SK-N-SH treated with all-trans-retinoic acid at 6 μM for 48 hours (cell line): Measurements from ENCODE around the gene ELMO1.
A peak's percentile ranks its signal among the peaks of the same experiment; 100 is the strongest.

ENCODE experiments used
- ATAC-seq: fragments of 200-7000 bp; cut with Tn5 transposase; 3 replicates; pipeline ENCODE4 v1.9.1; 2020; ENCODE audit warnings: mild to moderate bottlenecking, moderate library complexity
- ARNTL ChIP-seq: fragments of 450-650 bp; formaldehyde crosslinking; IDR thresholded peaks from 2 replicates; pipeline ENCODE4 v1.5.0; 2020; ENCODE audit warnings: low read depth, mild to moderate bottlenecking, moderate library complexity, borderline replicate concordance
- BACH2 ChIP-seq: fragments of 250-450 bp; sonication (Bioruptor Pico); IDR thresholded peaks from 2 replicates; pipeline ENCODE4 v1.9.0; 2021; ENCODE audit warnings: mild to moderate bottlenecking, borderline replicate concordance
- CSDC2 ChIP-seq: fragments of 250-450 bp; sonication (Bioruptor Pico); IDR thresholded peaks from 2 replicates; pipeline ENCODE4 v1.5.0; 2020; ENCODE audit warnings: mild to moderate bottlenecking, moderate library complexity
- CSRNP3 ChIP-seq: fragments of 250-450 bp; sonication (Bioruptor Pico); IDR thresholded peaks from 2 replicates; pipeline ENCODE4 v1.5.1; 2021; ENCODE audit warnings: mild to moderate bottlenecking, moderate library complexity
- ESRRG ChIP-seq: fragments of 250-450 bp; sonication (Bioruptor Pico); IDR thresholded peaks from 2 replicates; pipeline ENCODE4 v1.6.1; 2021; ENCODE audit warnings: mild to moderate bottlenecking
- GLIS3 ChIP-seq: fragments of 250-450 bp; sonication (Bioruptor Pico); IDR thresholded peaks from 2 replicates; pipeline ENCODE4 v1.5.0; 2020; ENCODE audit warnings: mild to moderate bottlenecking, moderate library complexity
- ISL1 ChIP-seq: fragments of 250-450 bp; sonication (Bioruptor Pico); IDR thresholded peaks from 2 replicates; pipeline ENCODE4 v2.1.2; 2022; ENCODE audit warnings: mild to moderate bottlenecking, moderate library complexity
- OSR1 ChIP-seq: fragments of 250-450 bp; sonication (Bioruptor Pico); IDR thresholded peaks from 2 replicates; pipeline ENCODE4 v1.8.0; 2022; ENCODE audit warnings: moderate library complexity, mild to moderate bottlenecking, inconsistent platforms
- PPARA ChIP-seq: fragments of 250-450 bp; sonication (Bioruptor Pico); IDR thresholded peaks from 2 replicates; pipeline ENCODE4 v1.5.0; 2020; ENCODE audit warnings: mild to moderate bottlenecking, borderline replicate concordance
- RARB ChIP-seq: fragments of 250-450 bp; sonication (Bioruptor Pico); IDR thresholded peaks from 2 replicates; pipeline ENCODE4 v1.8.0; 2021; ENCODE audit warnings: mild to moderate bottlenecking, moderate library complexity
- SNAI2 ChIP-seq: fragments of 250-450 bp; sonication (Bioruptor Pico); IDR thresholded peaks from 2 replicates; pipeline ENCODE4 v1.5.0; 2020; ENCODE audit warnings: mild to moderate bottlenecking, moderate library complexity
- TCF4 ChIP-seq: fragments of 250-450 bp; sonication (Bioruptor Pico); IDR thresholded peaks from 2 replicates; pipeline ENCODE4 v1.8.0; 2021; ENCODE audit warnings: mild to moderate bottlenecking, moderate library complexity, borderline replicate concordance
- ZFP3 ChIP-seq: fragments of 250-450 bp; sonication (Bioruptor Pico); IDR thresholded peaks from 2 replicates; pipeline ENCODE4 v1.5.0; 2020; ENCODE audit warnings: mild to moderate bottlenecking, moderate library complexity
- ZFP30 ChIP-seq: fragments of 450-650 bp; formaldehyde crosslinking; IDR thresholded peaks from 2 replicates; pipeline ENCODE4 v1.5.0; 2022; ENCODE audit warnings: mild to moderate bottlenecking, moderate library complexity
- ZNF565 ChIP-seq: fragments of 450-650 bp; formaldehyde crosslinking; conservative IDR thresholded peaks from 2 replicates; pipeline ENCODE4 v1.5.0; 2020; ENCODE audit warnings: low read depth, mild to moderate bottlenecking, moderate library complexity
- ZNF70 ChIP-seq: fragments of 450-650 bp; formaldehyde crosslinking; IDR thresholded peaks from 2 replicates; pipeline ENCODE4 v1.5.0; 2020; ENCODE audit warnings: mild to moderate bottlenecking, moderate library complexity
- TF ChIP-seq, protein P1 (sequence below): fragments of 250-450 bp; sonication (Bioruptor Pico); IDR thresholded peaks from 2 replicates; pipeline ENCODE4 v1.5.0; 2020; ENCODE audit warnings: mild to moderate bottlenecking, moderate library complexity
- TF ChIP-seq, protein P2 (sequence below): fragments of 250-450 bp; sonication (Bioruptor Pico); IDR thresholded peaks from 2 replicates; pipeline ENCODE4 v1.5.1; 2020; ENCODE audit warnings: low read depth, mild to moderate bottlenecking, moderate library complexity
- TF ChIP-seq, protein P3 (sequence below): fragments of 250-450 bp; sonication (Bioruptor Pico); IDR thresholded peaks from 2 replicates; pipeline ENCODE4 v1.8.0; 2021; ENCODE audit warnings: low read depth, mild to moderate bottlenecking, moderate library complexity, borderline replicate concordance
- TF ChIP-seq, protein P4 (sequence below): fragments of 250-450 bp; sonication (Bioruptor Pico); IDR thresholded peaks from 2 replicates; pipeline ENCODE4 v1.8.0; 2020; ENCODE audit warnings: mild to moderate bottlenecking, moderate library complexity, borderline replicate concordance

ELMO1 gene

DNA sequence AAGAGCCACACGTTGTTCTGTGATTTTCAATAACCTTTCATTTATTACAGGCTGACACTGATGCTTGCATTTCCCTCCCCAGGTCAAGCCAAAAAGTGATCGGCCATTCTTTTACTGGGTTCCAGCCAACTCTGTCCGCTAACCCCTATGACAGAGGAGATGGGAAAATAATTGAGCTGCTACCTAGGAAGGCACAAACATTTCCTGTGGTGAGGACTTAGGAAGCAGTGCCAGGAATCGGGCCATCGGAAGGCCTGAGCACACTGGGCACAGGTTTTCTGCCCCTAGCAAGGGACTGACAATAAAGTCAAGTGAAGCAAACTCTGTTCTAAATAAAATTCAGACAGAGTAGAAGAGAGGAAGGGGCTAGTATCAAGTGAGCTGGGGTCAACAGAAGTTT lies 411.4 kb downstream of the ELMO1 start (continued):
- TF ChIP-seq ZNF70 (CRISPR knock-in tag) (no peak), ESRRG (CRISPR knock-in tag) (no peak), TCF4 (CRISPR knock-in tag) (no peak), BACH2 (CRISPR knock-in tag) (no peak), SNAI2 (CRISPR knock-in tag) (no peak), CSRNP3 (CRISPR knock-in tag) (no peak), GLIS3 (CRISPR knock-in tag) (no peak)

DNA sequence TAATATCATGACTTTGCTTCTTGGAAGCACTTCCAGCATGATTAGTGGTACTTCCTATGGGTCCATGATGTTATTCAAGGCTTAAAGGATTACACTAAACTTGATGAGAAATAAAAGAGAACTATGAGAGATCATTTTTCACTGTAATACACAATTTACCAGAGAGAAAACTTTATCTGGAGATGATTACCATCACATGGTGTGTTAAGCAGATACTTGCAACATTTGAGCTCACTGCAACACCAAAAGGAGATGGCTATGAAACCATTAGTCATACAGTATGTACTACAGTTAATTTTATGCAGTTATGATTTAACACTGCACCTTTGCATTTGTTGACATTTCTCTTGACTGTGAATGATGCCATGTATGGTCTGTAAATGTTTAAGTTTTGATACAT lies 413.0 kb downstream of the ELMO1 start:
- no peak for ATAC-seq
- TF ChIP-seq ISL1 (CRISPR knock-in tag) (no peak), BACH2 (CRISPR knock-in tag) (no peak), OSR1 (CRISPR knock-in tag) (no peak), CSRNP3 (CRISPR knock-in tag) (no peak), ZNF70 (CRISPR knock-in tag) (no peak), TCF4 (CRISPR knock-in tag) (no peak), GLIS3 (CRISPR knock-in tag) (no peak), ZNF565 (CRISPR knock-in tag) (no peak), ESRRG (CRISPR knock-in tag) (no peak), ZFP30 (CRISPR knock-in tag) (no peak), PPARA (no peak), ARNTL (CRISPR knock-in tag) (no peak), CSDC2 (CRISPR knock-in tag) (no peak), RARB (CRISPR knock-in tag) (no peak)
- TF ChIP-seq, protein P1, sequence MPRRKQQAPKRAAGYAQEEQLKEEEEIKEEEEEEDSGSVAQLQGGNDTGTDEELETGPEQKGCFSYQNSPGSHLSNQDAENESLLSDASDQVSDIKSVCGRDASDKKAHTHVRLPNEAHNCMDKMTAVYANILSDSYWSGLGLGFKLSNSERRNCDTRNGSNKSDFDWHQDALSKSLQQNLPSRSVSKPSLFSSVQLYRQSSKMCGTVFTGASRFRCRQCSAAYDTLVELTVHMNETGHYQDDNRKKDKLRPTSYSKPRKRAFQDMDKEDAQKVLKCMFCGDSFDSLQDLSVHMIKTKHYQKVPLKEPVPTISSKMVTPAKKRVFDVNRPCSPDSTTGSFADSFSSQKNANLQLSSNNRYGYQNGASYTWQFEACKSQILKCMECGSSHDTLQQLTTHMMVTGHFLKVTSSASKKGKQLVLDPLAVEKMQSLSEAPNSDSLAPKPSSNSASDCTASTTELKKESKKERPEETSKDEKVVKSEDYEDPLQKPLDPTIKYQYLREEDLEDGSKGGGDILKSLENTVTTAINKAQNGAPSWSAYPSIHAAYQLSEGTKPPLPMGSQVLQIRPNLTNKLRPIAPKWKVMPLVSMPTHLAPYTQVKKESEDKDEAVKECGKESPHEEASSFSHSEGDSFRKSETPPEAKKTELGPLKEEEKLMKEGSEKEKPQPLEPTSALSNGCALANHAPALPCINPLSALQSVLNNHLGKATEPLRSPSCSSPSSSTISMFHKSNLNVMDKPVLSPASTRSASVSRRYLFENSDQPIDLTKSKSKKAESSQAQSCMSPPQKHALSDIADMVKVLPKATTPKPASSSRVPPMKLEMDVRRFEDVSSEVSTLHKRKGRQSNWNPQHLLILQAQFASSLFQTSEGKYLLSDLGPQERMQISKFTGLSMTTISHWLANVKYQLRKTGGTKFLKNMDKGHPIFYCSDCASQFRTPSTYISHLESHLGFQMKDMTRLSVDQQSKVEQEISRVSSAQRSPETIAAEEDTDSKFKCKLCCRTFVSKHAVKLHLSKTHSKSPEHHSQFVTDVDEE (CRISPR knock-in tag), result no peak
- TF ChIP-seq, protein P2, sequence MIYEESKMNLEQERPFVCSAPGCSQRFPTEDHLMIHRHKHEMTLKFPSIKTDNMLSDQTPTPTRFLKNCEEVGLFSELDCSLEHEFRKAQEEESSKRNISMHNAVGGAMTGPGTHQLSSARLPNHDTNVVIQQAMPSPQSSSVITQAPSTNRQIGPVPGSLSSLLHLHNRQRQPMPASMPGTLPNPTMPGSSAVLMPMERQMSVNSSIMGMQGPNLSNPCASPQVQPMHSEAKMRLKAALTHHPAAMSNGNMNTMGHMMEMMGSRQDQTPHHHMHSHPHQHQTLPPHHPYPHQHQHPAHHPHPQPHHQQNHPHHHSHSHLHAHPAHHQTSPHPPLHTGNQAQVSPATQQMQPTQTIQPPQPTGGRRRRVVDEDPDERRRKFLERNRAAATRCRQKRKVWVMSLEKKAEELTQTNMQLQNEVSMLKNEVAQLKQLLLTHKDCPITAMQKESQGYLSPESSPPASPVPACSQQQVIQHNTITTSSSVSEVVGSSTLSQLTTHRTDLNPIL (CRISPR knock-in tag), result no peak
- TF ChIP-seq, protein P3, sequence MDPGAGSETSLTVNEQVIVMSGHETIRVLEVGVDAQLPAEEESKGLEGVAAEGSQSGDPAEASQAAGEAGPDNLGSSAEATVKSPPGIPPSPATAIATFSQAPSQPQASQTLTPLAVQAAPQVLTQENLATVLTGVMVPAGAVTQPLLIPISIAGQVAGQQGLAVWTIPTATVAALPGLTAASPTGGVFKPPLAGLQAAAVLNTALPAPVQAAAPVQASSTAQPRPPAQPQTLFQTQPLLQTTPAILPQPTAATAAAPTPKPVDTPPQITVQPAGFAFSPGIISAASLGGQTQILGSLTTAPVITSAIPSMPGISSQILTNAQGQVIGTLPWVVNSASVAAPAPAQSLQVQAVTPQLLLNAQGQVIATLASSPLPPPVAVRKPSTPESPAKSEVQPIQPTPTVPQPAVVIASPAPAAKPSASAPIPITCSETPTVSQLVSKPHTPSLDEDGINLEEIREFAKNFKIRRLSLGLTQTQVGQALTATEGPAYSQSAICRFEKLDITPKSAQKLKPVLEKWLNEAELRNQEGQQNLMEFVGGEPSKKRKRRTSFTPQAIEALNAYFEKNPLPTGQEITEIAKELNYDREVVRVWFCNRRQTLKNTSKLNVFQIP (CRISPR knock-in tag), result no peak

GRCh38 chr7:37033141-37033540 lies 415.5 kb downstream of the ELMO1 start:
- ATAC-seq, result no peak
- TF ChIP-seq, protein P1 (CRISPR knock-in tag), result 0 out of 2 replicates have a peak, but pooled peaks have one; percentile 13
- TF ChIP-seq ZFP3 (CRISPR knock-in tag) (no peak), ISL1 (CRISPR knock-in tag) (peak; percentile 63)
- TF ChIP-seq, protein P4, sequence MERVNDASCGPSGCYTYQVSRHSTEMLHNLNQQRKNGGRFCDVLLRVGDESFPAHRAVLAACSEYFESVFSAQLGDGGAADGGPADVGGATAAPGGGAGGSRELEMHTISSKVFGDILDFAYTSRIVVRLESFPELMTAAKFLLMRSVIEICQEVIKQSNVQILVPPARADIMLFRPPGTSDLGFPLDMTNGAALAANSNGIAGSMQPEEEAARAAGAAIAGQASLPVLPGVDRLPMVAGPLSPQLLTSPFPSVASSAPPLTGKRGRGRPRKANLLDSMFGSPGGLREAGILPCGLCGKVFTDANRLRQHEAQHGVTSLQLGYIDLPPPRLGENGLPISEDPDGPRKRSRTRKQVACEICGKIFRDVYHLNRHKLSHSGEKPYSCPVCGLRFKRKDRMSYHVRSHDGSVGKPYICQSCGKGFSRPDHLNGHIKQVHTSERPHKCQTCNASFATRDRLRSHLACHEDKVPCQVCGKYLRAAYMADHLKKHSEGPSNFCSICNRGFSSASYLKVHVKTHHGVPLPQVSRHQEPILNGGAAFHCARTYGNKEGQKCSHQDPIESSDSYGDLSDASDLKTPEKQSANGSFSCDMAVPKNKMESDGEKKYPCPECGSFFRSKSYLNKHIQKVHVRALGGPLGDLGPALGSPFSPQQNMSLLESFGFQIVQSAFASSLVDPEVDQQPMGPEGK (CRISPR knock-in tag), result no peak
